Stomach smooth muscle (tissue), 2 donors: ENCODE results near the gene MED1.

Experiments
- H3K27ac ChIP-seq: one replicate; pipeline ENCODE4 v1.7.0; 2013; ENCODE audit warnings: mild to moderate bottlenecking, low read length, inconsistent platforms
- H3K27me3 ChIP-seq, 2 donors: one replicate each; pipeline ENCODE4 v1.7.0; 2013; ENCODE audit warnings: low read length in 2 of 2; ENCODE audit not compliant: insufficient read depth in 2 of 2, control insufficient read depth in 1 of 2
- H3K36me3 ChIP-seq, 2 donors: one replicate each; pipeline ENCODE4 v1.7.0; 2013; ENCODE audit warnings: low read length in 2 of 2; ENCODE audit not compliant: control insufficient read depth in 2 of 2, insufficient read depth in 2 of 2
- H3K4me1 ChIP-seq: one replicate; pipeline ENCODE4 v1.7.0; 2013; ENCODE audit warnings: low read length; ENCODE audit not compliant: control insufficient read depth, insufficient read depth
- H3K4me3 ChIP-seq, 2 donors: one replicate each; pipeline ENCODE4 v1.7.0; 2013; ENCODE audit warnings: low read length in 2 of 2
- H3K9ac ChIP-seq, 2 donors: one replicate each; pipeline ENCODE4 v1.7.0; 2013; ENCODE audit warnings: low read length in 2 of 2, mild to moderate bottlenecking in 1 of 2
- H3K9me3 ChIP-seq, 2 donors: one replicate each; pipeline ENCODE4 v1.7.0; 2013; ENCODE audit warnings: low read length in 2 of 2; ENCODE audit not compliant: control insufficient read depth in 2 of 2
- donor health status: healthy.
- donor health status: Pancreatic carcinoma.

MED1 gene

GRCh38 chr17:39364236-39365025 lies 86.6 kb downstream of the MED1 start:
- no peaks in the 10 kb centered on the region for H3K9me3 ChIP-seq
- no peak overlapping the region for H3K4me3 ChIP-seq
- no peaks in the 10 kb centered on the region for H3K27me3 ChIP-seq
- H3K4me1 ChIP-seq, result no peaks in the 10 kb centered on the region
- H3K27ac ChIP-seq, result no peak overlapping the region
- no peaks in the 10 kb centered on the region for H3K36me3 ChIP-seq
- H3K9ac ChIP-seq, result no peak overlapping the region

- no peak overlapping the region for H3K4me3 ChIP-seq
- H3K9me3 ChIP-seq, result no peaks in the 10 kb centered on the region
- no peak overlapping the region for H3K27ac ChIP-seq
- H3K9ac ChIP-seq, result no peak overlapping the region
- H3K36me3 ChIP-seq, result no peaks in the 10 kb centered on the region
- H3K4me1 ChIP-seq, result no peaks in the 10 kb centered on the region
- H3K27me3 ChIP-seq, result no peaks in the 10 kb centered on the region
These were observed 90.0 kb downstream of the MED1 start for GRCh38 chr17:39361064-39361463.

GRCh38 chr17:39360537-39360936 lies 90.5 kb downstream of the MED1 start:
- Histone ChIP-seq H3K36me3 (no peaks in the 10 kb centered on the region), H3K27ac (no peak overlapping the region), H3K4me1 (no peaks in the 10 kb centered on the region), H3K9me3 (no peaks in the 10 kb centered on the region), H3K27me3 (no peaks in the 10 kb centered on the region), H3K4me3 (no peak overlapping the region), H3K9ac (no peak overlapping the region)

GRCh38 chr17:39359994-39360393 lies 91.1 kb downstream of the MED1 start:
- Histone ChIP-seq H3K9me3 (no peaks in the 10 kb centered on the region), H3K9ac (no peak overlapping the region), H3K36me3 (no peaks in the 10 kb centered on the region), H3K27me3 (no peaks in the 10 kb centered on the region), H3K27ac (no peak overlapping the region), H3K4me1 (no peaks in the 10 kb centered on the region), H3K4me3 (no peak overlapping the region)

GRCh38 chr17:39357986-39358385 lies 93.1 kb downstream of the MED1 start:
- no peak overlapping the region for H3K9ac ChIP-seq
- H3K27me3 ChIP-seq, result no peaks in the 10 kb centered on the region
- H3K4me3 ChIP-seq, result no peak overlapping the region
- no peaks in the 10 kb centered on the region for H3K9me3 ChIP-seq
- H3K36me3 ChIP-seq, result no peaks in the 10 kb centered on the region
- H3K27ac ChIP-seq, result no peak overlapping the region
- H3K4me1 ChIP-seq, result no peaks in the 10 kb centered on the region

- H3K4me3 ChIP-seq, result no peak overlapping the region
- no peaks in the 10 kb centered on the region for H3K27me3 ChIP-seq
- no peak overlapping the region for H3K27ac ChIP-seq
These were observed 93.6 kb downstream of the MED1 start for GRCh38 chr17:39357488-39357887.

More at GRCh38 chr17:39357488-39357887, 93.6 kb downstream of the MED1 start:
- no peaks in the 10 kb centered on the region for H3K9me3 ChIP-seq
- no peak overlapping the region for H3K9ac ChIP-seq
- H3K36me3 ChIP-seq, result no peaks in the 10 kb centered on the region
- H3K4me1 ChIP-seq, result no peaks in the 10 kb centered on the region
